Ecto neural progenitor cell (in vitro differentiated cells): ENCODE results near the gene CIROP.

Source experiments
- DNase-seq: peaks from one replicate; pipeline ENCODE4 v3.0.0-alpha.2; 2018; ENCODE audit warnings: low spot score

The CIROP gene

GRCh38 chr14:23104591-23105347 is at the start of gene CIROP:
TSS of gene CIROP (minus strand) at chr14:23104989. CDS start at chr14:23104920, 69 bp downstream.
- DNase-seq, result peak; percentile 46

- peak; percentile 57 for DNase-seq
Measured at GRCh38 chr14:23153851-23154796, 49.3 kb upstream of the CIROP start.

- DNase-seq, result no peak
Measured at GRCh38 chr14:23151342-23151741, 46.6 kb upstream of the CIROP start.

- DNase-seq, result no peak
Measured at GRCh38 chr14:23149745-23150144, 45.0 kb upstream of the CIROP start.

- no peak for DNase-seq
Measured at GRCh38 chr14:23148591-23149249, 43.9 kb upstream of the CIROP start.

- no peak for DNase-seq
Measured at GRCh38 chr14:23147676-23148075, 42.9 kb upstream of the CIROP start.

GRCh38 chr14:23146980-23147379 is 42.2 kb upstream of the CIROP start:
- no peak for DNase-seq

GRCh38 chr14:23146351-23146910 is 41.6 kb upstream of the CIROP start:
- DNase-seq, result no peak

GRCh38 chr14:23145794-23146350 is 41.1 kb upstream of the CIROP start:
- no peak for DNase-seq

GRCh38 chr14:23143911-23144310 is 39.1 kb upstream of the CIROP start:
- no peak for DNase-seq

- DNase-seq, result no peak
Measured at GRCh38 chr14:23142826-23143225, 38.0 kb upstream of the CIROP start.

- DNase-seq, result no peak
Measured at GRCh38 chr14:23141706-23142444, 37.1 kb upstream of the CIROP start.

- DNase-seq, result no peak
Measured at GRCh38 chr14:23140371-23140770, 35.6 kb upstream of the CIROP start.

- DNase-seq, result no peak
Measured at GRCh38 chr14:23139874-23140273, 35.1 kb upstream of the CIROP start.

GRCh38 chr14:23137813-23138535 is 33.2 kb upstream of the CIROP start:
- DNase-seq, result no peak

- DNase-seq, result no peak
Measured at GRCh38 chr14:23137192-23137812, 32.5 kb upstream of the CIROP start.

- DNase-seq, result no peak
Measured at GRCh38 chr14:23136566-23137133, 31.9 kb upstream of the CIROP start.

- DNase-seq, result no peak
Measured at GRCh38 chr14:23132970-23133369, 28.2 kb upstream of the CIROP start.

GRCh38 chr14:23131482-23131881 is 26.7 kb upstream of the CIROP start:
- no peak for DNase-seq

- DNase-seq, result no peak
Measured at GRCh38 chr14:23130871-23131270, 26.1 kb upstream of the CIROP start.
